GM12878 (cell line): ENCODE results near the gene ANO1. TPM values are rescaled to one million over a fixed set of nuclear protein-coding genes. Genes with fewer than 3 reads are reported as not detected.

Experiments
- ATAC-seq: fragments of 200-7000 bp; cut with Tn5 transposase; 3 replicates; pipeline ENCODE4 v1.9.1; 2020; ENCODE audit warnings: mild to moderate bottlenecking, moderate library complexity
- BruUV-seq: library from RNA; stranded (reverse); fragments of 400-500 nt; replicated peaks from 2 replicates; lab custom pipeline; 2021; lab: Mats Ljungman, UMichigan
- CTCF ChIA-PET: fragments of 300-600 bp; sonication (Branson Sonifier 250); formaldehyde crosslinking; extraction: SDS; loops from one replicate; lab custom pipeline; 2021; ENCODE audit warnings: inconsistent platforms; lab: Yijun Ruan, JAX
- POLR2A ChIA-PET: fragments of 350-600 bp; formaldehyde crosslinking; extraction: SDS; loops from one replicate; lab custom pipeline; 2021; ENCODE audit warnings: inconsistent platforms; lab: Charles Lee
- RAD21 ChIA-PET: fragments of 300-600 bp; sonication (Branson Sonifier 250); formaldehyde crosslinking; loops from one replicate; lab custom pipeline; 2023; ENCODE audit warnings: antibody characterized with exemption; ENCODE audit not compliant: unreplicated experiment; lab: Charles Lee
- SMC1A ChIA-PET: fragments of 300-600 bp; sonication (Branson Sonifier 250); formaldehyde crosslinking; loops from one replicate; lab custom pipeline; 2023; ENCODE audit not compliant: unreplicated experiment, uncharacterized antibody; lab: Charles Lee
- DNase-seq: peaks from one replicate; pipeline ENCODE4 v3.0.0-alpha.2; 2011; ENCODE audit warnings: low read depth, low spot score
- FAIRE-seq: peaks from 3 replicates; lab custom pipeline; 2011; peaks lifted over from hg19 to GRCh38; lab: Jason Lieb, UNC
- H2AFZ ChIP-seq: 2 replicates; pipeline ENCODE4 v1.6.0; 2011; ENCODE audit warnings: low read depth, low read length, control low read depth; ENCODE audit not compliant: control insufficient read depth
- H3K27ac ChIP-seq: 2 replicates; pipeline ENCODE4 v1.5.1; 2011; ENCODE audit warnings: control low read depth; ENCODE audit not compliant: control insufficient read depth, insufficient read depth
- H3K27me3 ChIP-seq, 2 experiments: replicated peaks in 1 of 2; 2 replicates each; pipeline versions ENCODE4 v1.6.0 to v1.6.1; 2011; ENCODE audit warnings: low read length in 1 of 2; ENCODE audit not compliant: control insufficient read depth in 2 of 2, insufficient read depth in 2 of 2
- H3K36me3 ChIP-seq, 2 experiments: 2 replicates each; pipeline ENCODE4 v1.5.1; 2011; ENCODE audit warnings: low read length in 1 of 2; ENCODE audit not compliant: control insufficient read depth in 2 of 2, insufficient read depth in 2 of 2
- H3K4me1 ChIP-seq: 2 replicates; pipeline ENCODE4 v1.6.1; 2011; ENCODE audit warnings: mild to moderate bottlenecking, low read length, moderate library complexity, mixed read lengths; ENCODE audit not compliant: control insufficient read depth, insufficient read depth
- H3K4me2 ChIP-seq: 2 replicates; pipeline ENCODE4 v1.6.0; 2011; ENCODE audit warnings: control low read depth; ENCODE audit not compliant: control insufficient read depth, insufficient read depth
- H3K4me3 ChIP-seq: fragments of 200-600 bp; sonication (generic); 2 replicates; pipeline ENCODE4 v1.5.1; 2016
- H3K79me2 ChIP-seq: 2 replicates; pipeline ENCODE4 v1.6.0; 2011; ENCODE audit warnings: low read length; ENCODE audit not compliant: control insufficient read depth, insufficient read depth
- H3K9ac ChIP-seq: 2 replicates; pipeline ENCODE4 v1.8.0; 2011; ENCODE audit warnings: low read length, control low read depth, mixed read lengths; ENCODE audit not compliant: control insufficient read depth, insufficient read depth
- H3K9me3 ChIP-seq: replicated peaks from 3 replicates; pipeline ENCODE4 v1.5.1; 2011; ENCODE audit warnings: mild to moderate bottlenecking, low read length; ENCODE audit not compliant: control insufficient read depth, insufficient read depth
- H4K20me1 ChIP-seq: 2 replicates; pipeline ENCODE4 v1.6.0; 2011; ENCODE audit not compliant: control insufficient read depth, insufficient read depth
- FOXM1 ChIP-seq: IDR thresholded peaks from 2 replicates; pipeline ENCODE4 v1.6.1; 2012; ENCODE audit warnings: low read depth, mild to moderate bottlenecking, inconsistent platforms, low read length, moderate library complexity
- JUNB ChIP-seq: IDR thresholded peaks from 2 replicates; pipeline ENCODE4 v1.6.1; 2016; ENCODE audit warnings: antibody characterized with exemption, mild to moderate bottlenecking
- NR2C1 ChIP-seq: fragments of 450-650 bp; IDR thresholded peaks from 2 replicates; pipeline ENCODE4 v1.6.1; 2017; ENCODE audit warnings: antibody characterized with exemption, mild to moderate bottlenecking, moderate library complexity
- RAD21 ChIP-seq: IDR thresholded peaks from 2 replicates; pipeline ENCODE4 v1.6.1; 2011; ENCODE audit warnings: mild to moderate bottlenecking, low read depth, low read length, moderate library complexity; ENCODE audit not compliant: insufficient read depth
- RB1 ChIP-seq: fragments of 450-650 bp; formaldehyde crosslinking; IDR thresholded peaks from 2 replicates; pipeline ENCODE4 v1.6.1; 2017; ENCODE audit warnings: mild to moderate bottlenecking, borderline replicate concordance
- ZSCAN29 ChIP-seq: fragments of 450-650 bp; IDR thresholded peaks from 2 replicates; pipeline ENCODE4 v1.6.1; 2017; ENCODE audit warnings: mild to moderate bottlenecking, moderate library complexity
- WGBS: methylation state at CpG from one replicate; pipeline ENCODE4 v1.1.6; 2016; ENCODE audit warnings: low lambda C conversion rate; ENCODE audit not compliant: insufficient replicate concordance, insufficient coverage; ENCODE audit errors: missing lambda C conversion rate; 5-methylcytosine and 5-hydroxymethylcytosine counted together
- in situ Hi-C: fragments of 300-500 bp; cut with MboI; formaldehyde crosslinking; loops from 9 replicates; pipeline ENCODE4 v1.14.3; 2018; ENCODE audit warnings: mixed read lengths
- intact Hi-C: fragments of 100-400 bp; cut with micrococcal nuclease; formaldehyde crosslinking; loops from one replicate; pipeline ENCODE4 v1.14.2; 2022; ENCODE audit not compliant: unreplicated experiment
- polyA plus RNA-seq, 11 experiments: library from polyadenylated mRNA; depleted of rRNA in 4 of 11; unstranded in 6 of 11; stranded (reverse) in 5 of 11; fragments of >200 nt; fragmentation: Nextera tagmentation in 4 of 11; fragmentation: Illumina TruSeq in 1 of 11; extraction: Ambion mirVana in 4 of 11; extraction: Trizol in 1 of 11; gene quantifications; 1 replicate in 1 of 11; 2 replicates in 10 of 11; pipeline versions ENCODE4 v1.2.1 to v1.2.3, GENCODE V29; 2011 to 2016; ENCODE audit warnings: inconsistent platforms in 2 of 11, missing spikeins in 2 of 11, low read depth in 1 of 11
- total RNA-seq, 4 experiments: library from RNA; depleted of rRNA in 3 of 4; stranded (reverse); fragments of >200 nt in 3 of 4; fragmentation: Illumina TruSeq in 1 of 4; extraction: Trizol in 1 of 4; gene quantifications; 2 replicates each; pipeline versions ENCODE4 v1.2.1 to v1.2.3, GENCODE V29; 2013 to 2021
- TF ChIP-seq, protein P1 (sequence below): fragments of 450-650 bp; conservative IDR thresholded peaks from 2 replicates; pipeline ENCODE4 v1.6.1; 2017; ENCODE audit warnings: mild to moderate bottlenecking, moderate library complexity

Gene ANO1
- total and polyA plus RNA-seq, 10 of the 15 experiments (the other 5 are each of a cell fraction or from before 2014, with no cell fraction given), result 0.01 to 0.38 (median 0.06) TPM; not detected in 7

GRCh38 chr11:70057080-70057479 is 21.0 kb upstream of the ANO1 start (continued):
- TF ChIP-seq ZSCAN29, result no peak
- no peak for TF ChIP-seq FOXM1
- TF ChIP-seq JUNB, result no peak
- no peak for TF ChIP-seq RB1

GRCh38 chr11:70059971-70060370 is 18.1 kb upstream of the ANO1 start:
- no peaks in the 10 kb centered on the region for H3K4me1 ChIP-seq
- CTCF ChIA-PET, result no interaction called here
- H3K4me3 ChIP-seq, result no peak overlapping the region
- in situ Hi-C loops, result no loop called here
- intact Hi-C loops, result no loop called here
- DNase-seq (no peak), ATAC-seq (no peak), FAIRE-seq (no peak)
- H3K9ac ChIP-seq, result no peak overlapping the region
- RAD21 ChIA-PET, result no interaction called here
- H3K9me3 ChIP-seq, result no peaks in the 10 kb centered on the region; the same call in 2 of the 3 replicates
- no peaks in the 10 kb centered on the region for H3K27me3 ChIP-seq
- no peaks in the 10 kb centered on the region for H3K36me3 ChIP-seq
- SMC1A ChIA-PET, result no interaction called here
- WGBS, result 56% methylated on average over 5 of the region's 5 CpGs
- no peak overlapping the region for H3K4me2 ChIP-seq
- no peak overlapping the region for H3K27ac ChIP-seq
- POLR2A ChIA-PET, result no interaction called here
- H4K20me1 ChIP-seq, result no peaks in the 10 kb centered on the region
- no peaks in the 10 kb centered on the region for H3K79me2 ChIP-seq
- no TSS peak for BruUV-seq
- TF ChIP-seq, protein P1, sequence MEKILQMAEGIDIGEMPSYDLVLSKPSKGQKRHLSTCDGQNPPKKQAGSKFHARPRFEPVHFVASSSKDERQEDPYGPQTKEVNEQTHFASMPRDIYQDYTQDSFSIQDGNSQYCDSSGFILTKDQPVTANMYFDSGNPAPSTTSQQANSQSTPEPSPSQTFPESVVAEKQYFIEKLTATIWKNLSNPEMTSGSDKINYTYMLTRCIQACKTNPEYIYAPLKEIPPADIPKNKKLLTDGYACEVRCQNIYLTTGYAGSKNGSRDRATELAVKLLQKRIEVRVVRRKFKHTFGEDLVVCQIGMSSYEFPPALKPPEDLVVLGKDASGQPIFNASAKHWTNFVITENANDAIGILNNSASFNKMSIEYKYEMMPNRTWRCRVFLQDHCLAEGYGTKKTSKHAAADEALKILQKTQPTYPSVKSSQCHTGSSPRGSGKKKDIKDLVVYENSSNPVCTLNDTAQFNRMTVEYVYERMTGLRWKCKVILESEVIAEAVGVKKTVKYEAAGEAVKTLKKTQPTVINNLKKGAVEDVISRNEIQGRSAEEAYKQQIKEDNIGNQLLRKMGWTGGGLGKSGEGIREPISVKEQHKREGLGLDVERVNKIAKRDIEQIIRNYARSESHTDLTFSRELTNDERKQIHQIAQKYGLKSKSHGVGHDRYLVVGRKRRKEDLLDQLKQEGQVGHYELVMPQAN, result no peak
- TF ChIP-seq RAD21, result no peak
- no peak for TF ChIP-seq NR2C1
- no peak overlapping the region for H2AFZ ChIP-seq
